HUES64 (cell line): ENCODE data around the gene PTPN18.

Experiments
- H3K27ac ChIP-seq: 2 replicates; pipeline ENCODE4 v1.7.0; 2013; ENCODE audit warnings: low read depth, low read length, inconsistent platforms
- H3K27me3 ChIP-seq: 2 replicates; pipeline ENCODE4 v1.6.1; 2013; ENCODE audit warnings: mild to moderate bottlenecking, low read length; ENCODE audit not compliant: insufficient read depth
- H3K36me3 ChIP-seq: 2 replicates; pipeline ENCODE4 v1.6.1; 2013; ENCODE audit warnings: mild to moderate bottlenecking, low read length; ENCODE audit not compliant: insufficient read depth
- H3K4me1 ChIP-seq: 2 replicates; pipeline ENCODE4 v1.6.1; 2013; ENCODE audit warnings: mild to moderate bottlenecking, low read length, moderate library complexity; ENCODE audit not compliant: insufficient read depth
- H3K4me3 ChIP-seq: 2 replicates; pipeline ENCODE4 v1.5.1; 2013; ENCODE audit warnings: mild to moderate bottlenecking, low read length, moderate library complexity
- H3K9ac ChIP-seq: 2 replicates; pipeline ENCODE4 v1.6.1; 2013; ENCODE audit warnings: mild to moderate bottlenecking, low read depth, low read length
- H3K9me3 ChIP-seq: 2 replicates; pipeline ENCODE4 v1.6.1; 2013; ENCODE audit warnings: low read depth, low read length; ENCODE audit not compliant: insufficient read depth
- WGBS: fragments of 150-250, 120-280 bp; methylation state at CpG from one replicate; pipeline ENCODE4 v1.1.7; 2013; ENCODE audit warnings: missing lambda C conversion rate; 5-methylcytosine and 5-hydroxymethylcytosine counted together

Gene PTPN18

DNA sequence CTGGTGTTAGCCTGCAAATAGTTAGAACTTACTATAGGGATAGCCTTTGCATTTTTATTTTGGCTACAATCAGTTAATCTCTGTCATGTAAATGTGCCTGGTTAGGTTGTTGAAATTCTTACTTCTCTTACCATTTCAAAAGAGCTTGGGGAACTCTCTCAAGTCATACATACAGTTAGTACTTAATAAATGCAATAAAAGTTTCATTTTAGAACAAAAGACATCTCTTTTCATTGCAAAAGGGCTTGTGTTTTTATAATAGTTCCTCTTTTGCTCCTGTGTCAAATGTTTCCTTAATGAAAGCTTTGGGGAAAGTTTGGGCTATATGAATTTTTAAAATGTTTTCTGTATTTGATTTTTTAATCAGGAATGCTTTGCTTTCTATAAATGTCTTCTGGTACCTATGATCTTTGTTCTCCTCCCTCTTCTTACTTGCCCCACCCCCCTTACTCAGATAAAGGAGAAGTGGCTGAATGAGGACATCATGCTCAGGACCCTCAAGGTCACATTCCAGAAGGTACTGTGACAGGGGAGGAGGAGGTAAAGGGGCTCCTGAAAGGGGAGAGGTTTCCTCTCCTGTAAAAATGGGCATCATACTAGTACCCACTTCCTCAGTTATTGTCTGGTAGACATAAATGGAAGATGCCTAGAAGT, 13.6 kb downstream of the PTPN18 start:
- 0 out of 2 replicates have a peak, but pooled peaks cover 2% of the 10 kb centered on the region for H3K27me3 ChIP-seq
- H3K9me3 ChIP-seq = no peaks in the 10 kb centered on the region
- peaks cover 21% of the 10 kb centered on the region for H3K4me1 ChIP-seq
- no peak overlapping the region for H3K9ac ChIP-seq
- H3K27ac ChIP-seq = no peak overlapping the region
- H3K36me3 ChIP-seq = no peaks in the 10 kb centered on the region
- no peak overlapping the region for H3K4me3 ChIP-seq

GRCh38 chr2:130369965-130370341, 14.1 kb downstream of the PTPN18 start:
- Histone ChIP-seq H3K36me3 (no peaks in the 10 kb centered on the region), H3K9me3 (no peaks in the 10 kb centered on the region), H3K4me1 (peaks cover 21% of the 10 kb centered on the region), H3K4me3 (no peak overlapping the region), H3K27ac (no peak overlapping the region), H3K27me3 (0 out of 2 replicates have a peak, but pooled peaks cover 2% of the 10 kb centered on the region), H3K9ac (no peak overlapping the region)
- WGBS = 90% methylated on average over 5 of the region's 5 CpGs

- H3K36me3 ChIP-seq = peaks cover 2% of the 10 kb centered on the region; the same call in 1 of the 2 replicates
- H3K4me1 ChIP-seq = peaks cover 21% of the 10 kb centered on the region
- H3K27ac ChIP-seq = no peak overlapping the region
- no peak overlapping the region for H3K9ac ChIP-seq
- H3K9me3 ChIP-seq = no peaks in the 10 kb centered on the region
- 95% methylated on average over 9 of the region's 9 CpGs for WGBS
- H3K4me3 ChIP-seq = no peak overlapping the region
- 0 out of 2 replicates have a peak, but pooled peaks cover 2% of the 10 kb centered on the region for H3K27me3 ChIP-seq
Observed at GRCh38 chr2:130370490-130370889, 14.6 kb downstream of the PTPN18 start.

DNA sequence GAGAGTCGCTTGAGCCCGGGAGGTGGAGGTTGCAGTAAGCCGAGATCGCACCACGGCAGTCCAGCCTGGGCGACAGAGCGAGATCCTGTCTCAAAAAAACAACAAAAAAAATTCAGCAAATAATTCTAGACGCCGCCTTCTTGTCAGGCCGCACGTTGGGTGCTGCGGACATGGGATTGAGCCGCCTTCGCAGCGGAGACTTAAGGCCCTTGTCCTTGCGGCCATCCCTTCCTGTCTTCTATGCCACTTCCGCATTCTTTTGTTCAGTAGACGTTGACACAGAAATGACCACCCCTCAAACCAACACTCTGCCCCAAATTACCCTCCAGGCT, 15.8 kb downstream of the PTPN18 start:
- Histone ChIP-seq H3K36me3 (peaks cover 5% of the 10 kb centered on the region; the same call in 1 of the 2 replicates), H3K4me1 (peaks cover 21% of the 10 kb centered on the region), H3K27ac (no peak overlapping the region), H3K4me3 (peak overlapping the region; percentile 80), H3K9me3 (no peaks in the 10 kb centered on the region), H3K27me3 (0 out of 2 replicates have a peak, but pooled peaks cover 2% of the 10 kb centered on the region), H3K9ac (peak overlapping the region; percentile 82)
- 63% methylated on average over 18 of the region's 18 CpGs for WGBS

DNA sequence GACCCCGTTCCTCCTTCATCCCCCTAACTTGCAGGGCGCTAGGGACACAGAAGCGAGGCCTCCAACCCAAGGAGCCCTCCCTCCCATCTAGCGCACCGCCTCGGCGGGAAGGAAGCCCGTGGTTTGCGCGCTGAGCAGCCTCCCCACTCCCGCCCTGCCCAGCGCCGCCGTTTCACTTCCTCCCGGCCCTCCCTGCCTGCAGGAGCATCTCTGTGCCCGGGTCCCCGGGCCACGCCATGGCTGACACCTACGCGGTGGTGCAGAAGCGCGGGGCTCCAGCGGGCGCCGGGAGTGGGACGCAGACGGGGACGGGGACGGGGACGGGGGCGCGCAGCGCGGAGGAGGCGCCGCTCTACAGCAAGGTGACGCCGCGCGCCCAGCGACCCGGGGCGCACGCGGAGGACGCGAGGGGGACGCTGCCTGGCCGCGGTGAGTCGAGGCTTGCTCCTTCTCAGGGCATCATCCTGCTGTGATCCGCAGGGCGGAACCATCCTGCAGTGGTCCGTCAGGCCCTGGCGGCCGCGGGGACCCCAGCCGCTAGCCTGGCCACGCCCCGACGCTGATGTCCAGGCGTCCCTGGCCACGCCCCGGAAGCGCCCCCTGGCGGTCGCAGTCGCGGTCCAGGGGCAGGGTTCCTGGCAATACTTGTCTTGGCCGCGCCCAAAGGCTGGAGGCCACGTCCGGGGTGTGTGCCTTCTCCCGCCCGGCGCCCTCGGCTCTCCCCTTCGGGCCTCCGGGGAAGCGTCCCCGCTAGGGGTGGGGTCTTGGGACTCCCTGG, 16.4 kb downstream of the PTPN18 start:
- peak overlapping the region; percentile 40; the same call in 1 of the 2 replicates for H3K27ac ChIP-seq
- H3K4me1 ChIP-seq = peaks cover 21% of the 10 kb centered on the region
- peak overlapping the region; percentile 80 for H3K4me3 ChIP-seq
- peaks cover 5% of the 10 kb centered on the region; the same call in 1 of the 2 replicates for H3K36me3 ChIP-seq
- H3K9me3 ChIP-seq = no peaks in the 10 kb centered on the region
- WGBS = under 1% methylated on average over 81 of the region's 81 CpGs
- H3K27me3 ChIP-seq = 0 out of 2 replicates have a peak, but pooled peaks cover 2% of the 10 kb centered on the region
- H3K9ac ChIP-seq = peak overlapping the region; percentile 82

GRCh38 chr2:130372833-130373807, 17.3 kb downstream of the PTPN18 start:
- Histone ChIP-seq H3K27me3 (0 out of 2 replicates have a peak, but pooled peaks cover 2% of the 10 kb centered on the region), H3K36me3 (peaks cover 5% of the 10 kb centered on the region; the same call in 1 of the 2 replicates), H3K4me3 (peak overlapping the region; percentile 80), H3K9me3 (no peaks in the 10 kb centered on the region), H3K4me1 (peaks cover 21% of the 10 kb centered on the region), H3K27ac (no peak overlapping the region; the same call in 1 of the 2 replicates), H3K9ac (peak overlapping the region; percentile 82)
- 62% methylated on average over 24 of the region's 24 CpGs for WGBS

- H3K27me3 ChIP-seq = 0 out of 2 replicates have a peak, but pooled peaks cover 2% of the 10 kb centered on the region
- WGBS = 88% methylated on average over 2 of the region's 3 CpGs
- H3K27ac ChIP-seq = no peak overlapping the region
- peaks cover 16% of the 10 kb centered on the region for H3K4me1 ChIP-seq
- no peaks in the 10 kb centered on the region for H3K9me3 ChIP-seq
- H3K9ac ChIP-seq = no peak overlapping the region
- H3K4me3 ChIP-seq = no peak overlapping the region
- H3K36me3 ChIP-seq = peaks cover 5% of the 10 kb centered on the region; the same call in 1 of the 2 replicates
Observed at GRCh38 chr2:130373808-130374365, 18.0 kb downstream of the PTPN18 start.

- Histone ChIP-seq H3K9me3 (no peaks in the 10 kb centered on the region), H3K9ac (no peak overlapping the region; the same call in 1 of the 2 replicates), H3K4me1 (peaks cover 8% of the 10 kb centered on the region; the same call in 1 of the 2 replicates), H3K4me3 (no peak overlapping the region), H3K27ac (no peak overlapping the region), H3K36me3 (peaks cover 5% of the 10 kb centered on the region; the same call in 1 of the 2 replicates), H3K27me3 (0 out of 2 replicates have a peak, but pooled peaks cover 2% of the 10 kb centered on the region)
- 90% methylated on average over 8 of the region's 9 CpGs for WGBS
Observed at GRCh38 chr2:130374587-130375290, 18.9 kb downstream of the PTPN18 start.

DNA sequence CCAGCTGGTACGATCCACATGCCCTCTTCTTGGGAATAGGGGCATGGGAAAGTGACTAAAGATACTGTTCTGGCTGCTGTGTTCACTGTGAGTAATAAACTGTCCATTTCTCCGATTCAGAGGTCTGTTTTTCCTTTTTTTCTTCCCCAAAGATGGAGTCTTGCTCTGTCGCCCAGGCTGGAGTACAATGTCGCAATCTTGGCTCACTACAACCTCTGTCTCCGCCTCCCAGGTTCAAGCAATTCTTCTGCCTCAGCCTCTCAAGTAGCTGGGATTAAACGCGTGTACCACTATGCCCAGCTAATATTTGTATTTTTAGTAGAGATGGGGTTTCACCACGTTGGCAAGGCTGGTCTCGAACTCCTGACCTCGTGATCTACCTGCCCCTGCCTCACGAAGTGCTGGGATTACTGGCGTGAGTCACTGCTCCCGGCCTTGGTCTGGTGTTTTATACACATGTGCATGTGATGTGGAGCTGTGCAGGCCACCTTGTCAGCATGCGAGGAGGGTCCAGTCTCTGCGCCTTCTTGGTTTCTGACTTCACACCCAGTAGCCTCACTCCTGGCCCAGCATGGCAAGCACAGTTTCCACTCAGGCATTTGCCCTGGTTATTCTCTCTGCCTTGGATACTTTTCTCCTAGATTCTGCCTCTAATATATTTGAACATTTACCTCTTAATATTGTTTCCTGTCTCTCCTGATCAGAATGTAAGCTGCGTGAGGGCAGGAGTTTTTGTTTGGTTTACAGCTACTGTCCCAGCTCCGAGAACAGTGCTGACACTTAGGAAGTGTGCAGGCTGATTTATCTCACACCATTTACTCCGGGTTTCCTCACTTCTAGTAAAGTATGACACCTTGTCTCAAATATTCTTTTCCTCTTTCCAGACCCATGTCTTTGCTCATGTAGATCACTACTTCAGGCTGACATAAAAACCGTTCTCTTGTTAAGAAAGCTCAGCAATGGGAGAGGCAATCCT, 19.7 kb downstream of the PTPN18 start:
- H3K27ac ChIP-seq = no peak overlapping the region
- peaks cover 5% of the 10 kb centered on the region; the same call in 1 of the 2 replicates for H3K36me3 ChIP-seq
- H3K4me3 ChIP-seq = no peak overlapping the region
- 0 out of 2 replicates have a peak, but pooled peaks cover 7% of the 10 kb centered on the region for H3K4me1 ChIP-seq
- H3K9me3 ChIP-seq = no peaks in the 10 kb centered on the region
- 0 out of 2 replicates have a peak, but pooled peaks cover 2% of the 10 kb centered on the region for H3K27me3 ChIP-seq
- WGBS = 96% methylated on average over 19 of the region's 19 CpGs
- H3K9ac ChIP-seq = no peak overlapping the region; the same call in 1 of the 2 replicates
